COLO668 (cell line): ENCODE data around the gene GATC.

Experiments used
- DNase-seq: peaks from one replicate; lab custom pipeline; 2025; ENCODE audit not compliant: unreplicated experiment; lab: John Stamatoyannopoulos, UW

Gene GATC

DNA sequence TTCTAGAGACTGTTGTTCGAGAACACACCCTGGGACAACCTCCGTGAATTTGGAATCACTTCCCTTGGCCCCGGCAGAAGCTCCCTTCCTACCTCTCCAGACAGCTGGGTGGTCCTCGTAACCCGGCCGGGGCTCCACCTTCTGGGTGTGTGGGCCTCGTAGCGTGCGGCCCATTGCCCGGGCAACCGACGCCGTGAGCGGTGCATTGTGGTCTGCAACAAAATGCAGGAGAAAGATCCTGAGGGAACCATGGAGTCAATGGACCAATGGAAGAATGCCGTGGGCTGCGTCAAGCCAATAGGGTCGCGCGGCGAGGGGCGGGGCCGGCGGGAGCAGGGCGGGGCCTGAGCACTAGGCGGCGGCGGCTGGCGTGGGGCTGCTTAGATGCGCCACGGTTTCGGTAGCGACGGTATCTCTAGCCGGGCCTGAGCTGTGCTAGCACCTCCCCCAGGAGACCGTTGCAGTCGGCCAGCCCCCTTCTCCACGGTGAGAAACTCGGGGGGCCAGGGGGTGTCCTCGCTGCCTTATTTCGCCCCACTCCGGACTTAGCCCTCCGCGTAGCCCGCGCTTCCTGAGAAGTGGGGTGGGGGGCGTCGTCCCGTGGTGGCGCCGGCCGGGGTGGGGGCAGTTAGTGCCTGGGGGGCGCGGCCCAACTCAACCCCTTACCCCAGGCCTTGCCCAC is 49.6 kb downstream of the GATC start, which contains the start of gene DYNLL1:
Gene DYNLL1, plus strand, starts transcription at position 383 of the 682 bp plus-strand sequence. CDS start 309 bp downstream, outside the sequence.
- DNase-seq = peak; percentile 97

DNA sequence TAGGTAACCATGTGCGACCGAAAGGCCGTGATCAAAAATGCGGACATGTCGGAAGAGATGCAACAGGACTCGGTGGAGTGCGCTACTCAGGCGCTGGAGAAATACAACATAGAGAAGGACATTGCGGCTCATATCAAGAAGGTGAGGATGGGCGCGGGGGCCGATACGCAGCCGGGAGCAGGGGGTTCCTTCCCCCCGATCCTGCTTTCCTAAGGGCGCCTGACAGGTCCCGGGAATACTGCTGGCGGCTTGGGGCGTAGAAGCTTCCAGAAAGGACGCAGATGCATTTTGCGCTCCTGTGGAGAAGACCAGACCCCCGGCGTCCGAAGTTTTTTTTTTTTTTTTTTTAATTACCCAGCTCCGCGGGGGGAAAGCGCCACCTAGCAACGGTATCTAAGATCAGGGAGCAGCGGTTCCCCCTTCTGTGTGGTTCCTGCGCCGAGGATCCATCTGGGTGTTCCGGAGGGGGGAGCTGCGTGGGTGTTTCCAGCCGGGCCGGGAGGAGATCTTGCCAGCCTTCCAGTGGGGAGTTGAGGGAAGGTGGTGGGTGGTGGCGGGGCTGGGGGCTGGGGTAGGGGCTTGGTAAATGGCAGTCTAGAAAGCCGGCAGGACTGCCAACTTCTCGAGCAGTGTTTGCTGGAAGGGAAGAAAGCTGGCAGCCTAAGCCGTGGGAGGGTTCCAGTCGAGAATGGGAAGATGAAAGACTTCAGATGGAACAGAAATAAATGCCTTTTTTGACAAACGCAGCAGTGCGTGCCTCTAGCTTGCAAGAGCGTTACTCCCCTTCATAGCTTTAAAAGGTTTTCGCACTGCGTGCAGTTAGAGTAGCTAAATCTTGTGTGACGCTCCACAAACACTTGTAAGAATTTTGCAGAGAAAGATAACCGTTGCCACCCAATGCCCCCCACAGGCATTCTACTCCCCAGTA is 50.4 kb downstream of the GATC start:
- DNase-seq = peak; percentile 53

- no peak for DNase-seq
These were observed 51.4 kb downstream of the GATC start for GRCh38 chr12:120497524-120498150.

GRCh38 chr12:120498870-120499515 is 52.7 kb downstream of the GATC start:
- DNase-seq = no peak

- DNase-seq = no peak
These were observed 54.3 kb downstream of the GATC start for GRCh38 chr12:120500581-120500980.

GRCh38 chr12:120504587-120504986 is 58.3 kb downstream of the GATC start:
- DNase-seq = no peak

GRCh38 chr12:120508537-120508936 is 62.3 kb downstream of the GATC start:
- no peak for DNase-seq
